Activated naive CD4-positive, alpha-beta T cell treated with anti-CD3 and anti-CD28 coated beads, Interleukin-2, amount 10 ng/mL, durations not matched to agents 7 days and 5 days (primary cell): Measurements from ENCODE around the gene DLL4.

Experiments
- CTCF ChIA-PET: fragments of 350-600 bp; sonication (Branson Sonifier 250); formaldehyde crosslinking; loops from one replicate; lab custom pipeline; 2021; ENCODE audit warnings: antibody characterized with exemption; lab: Charles Lee
- DNase-seq: peaks from one replicate; pipeline ENCODE4 v3.0.0-alpha.2; 2020
- H3K27ac Mint-ChIP-seq: one replicate; pipeline ENCODE4 v1.8.0; 2021; ENCODE audit warnings: mild to moderate bottlenecking, moderate library complexity, mixed read lengths
- H3K27me3 Mint-ChIP-seq: one replicate; pipeline ENCODE4 v1.8.0; 2021; ENCODE audit warnings: mild to moderate bottlenecking, mixed read lengths
- H3K36me3 Mint-ChIP-seq: one replicate; pipeline ENCODE4 v1.8.0; 2021; ENCODE audit warnings: mixed read lengths
- H3K4me1 Mint-ChIP-seq: one replicate; pipeline ENCODE4 v1.8.0; 2021; ENCODE audit warnings: mixed read lengths
- H3K4me3 Mint-ChIP-seq: one replicate; pipeline ENCODE4 v1.8.0; 2021; ENCODE audit warnings: mild to moderate bottlenecking, moderate library complexity, mixed read lengths
- H3K9me3 Mint-ChIP-seq: one replicate; pipeline ENCODE4 v1.8.0; 2021; ENCODE audit warnings: mixed read lengths

DLL4 gene

DNA sequence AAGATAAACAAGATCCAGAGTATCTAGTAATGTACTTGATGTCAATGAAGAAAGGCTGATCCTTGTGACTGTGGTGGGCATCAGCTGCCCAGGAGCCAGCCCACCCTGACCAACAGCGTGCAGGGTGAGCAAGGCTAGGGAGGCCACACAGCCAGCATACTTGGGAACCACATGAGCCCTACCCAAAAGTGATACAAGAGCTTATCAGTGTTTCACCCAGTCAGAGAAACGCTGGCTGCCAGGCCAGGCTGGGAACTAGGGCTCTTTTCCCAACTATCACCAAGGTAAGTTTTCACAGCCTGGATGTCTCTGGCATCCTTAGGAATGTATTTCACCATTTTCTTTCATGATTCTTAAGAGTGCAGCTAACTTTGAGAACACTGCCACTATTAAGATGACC lies 49.0 kb downstream of the DLL4 start:
- Mint-ChIP-seq H3K36me3 (peaks cover 41% of the 10 kb centered on the region), H3K27me3 (no peaks in the 10 kb centered on the region), H3K27ac (no peak overlapping the region), H3K9me3 (no peaks in the 10 kb centered on the region), H3K4me3 (no peak overlapping the region), H3K4me1 (peaks cover 5% of the 10 kb centered on the region)
- CTCF ChIA-PET: no interaction called here
- no peak for DNase-seq

DNA sequence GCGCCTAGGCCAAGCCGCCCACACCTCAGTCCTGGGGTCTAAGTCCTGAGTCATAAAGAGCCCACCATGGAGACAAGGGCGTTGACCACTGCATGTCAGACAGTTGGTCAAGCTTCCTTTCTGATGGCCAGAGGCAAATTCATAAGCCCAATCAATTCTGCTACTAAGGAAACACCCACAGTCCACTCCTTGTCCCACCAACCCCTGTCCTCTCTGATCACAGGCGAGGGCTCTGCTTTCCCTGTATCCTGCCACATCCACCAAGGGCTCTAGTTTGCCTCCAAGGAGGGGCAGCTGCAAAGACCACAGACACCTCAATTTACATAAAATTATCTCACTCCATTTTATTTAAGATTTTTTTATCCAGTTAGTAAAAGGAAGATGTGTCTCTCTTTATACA lies 49.4 kb downstream of the DLL4 start:
- Mint-ChIP-seq H3K27ac (no peak overlapping the region), H3K27me3 (no peaks in the 10 kb centered on the region), H3K4me1 (peaks cover 5% of the 10 kb centered on the region), H3K9me3 (no peaks in the 10 kb centered on the region), H3K4me3 (no peak overlapping the region), H3K36me3 (peaks cover 44% of the 10 kb centered on the region)
- no peak for DNase-seq
- CTCF ChIA-PET: no interaction called here

DNA sequence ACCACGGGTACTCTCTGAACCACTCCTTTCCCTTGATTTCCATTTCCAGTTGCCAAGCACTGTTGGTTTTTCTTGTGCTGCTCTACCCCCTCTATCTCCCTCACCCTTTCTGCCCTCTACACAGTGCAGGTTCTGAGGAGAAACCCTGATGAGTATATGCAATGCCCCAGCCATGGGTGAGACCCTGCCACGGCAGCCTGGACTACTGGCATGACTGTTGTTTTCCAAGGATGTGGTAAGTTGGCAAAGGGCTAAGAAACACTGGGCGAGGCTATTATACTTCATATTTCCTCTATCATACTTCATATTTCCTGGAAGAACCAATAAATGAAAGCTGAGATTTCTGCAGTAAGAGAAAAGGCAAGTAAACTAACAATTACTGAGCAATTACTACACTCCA lies 52.0 kb downstream of the DLL4 start:
- peaks cover 53% of the 10 kb centered on the region for H3K36me3 Mint-ChIP-seq
- H3K4me3 Mint-ChIP-seq: no peak overlapping the region
- H3K27me3 Mint-ChIP-seq: no peaks in the 10 kb centered on the region
- CTCF ChIA-PET: interaction anchor here (1.5 kb wide), 1 partner anchor 78 kb away, joined by 4 read pairs; no protein-coding TSS in a partner anchor
- no peaks in the 10 kb centered on the region for H3K9me3 Mint-ChIP-seq
- peak overlapping the region; percentile 22 for H3K27ac Mint-ChIP-seq
- H3K4me1 Mint-ChIP-seq: peaks cover 5% of the 10 kb centered on the region
- no peak for DNase-seq

DNA sequence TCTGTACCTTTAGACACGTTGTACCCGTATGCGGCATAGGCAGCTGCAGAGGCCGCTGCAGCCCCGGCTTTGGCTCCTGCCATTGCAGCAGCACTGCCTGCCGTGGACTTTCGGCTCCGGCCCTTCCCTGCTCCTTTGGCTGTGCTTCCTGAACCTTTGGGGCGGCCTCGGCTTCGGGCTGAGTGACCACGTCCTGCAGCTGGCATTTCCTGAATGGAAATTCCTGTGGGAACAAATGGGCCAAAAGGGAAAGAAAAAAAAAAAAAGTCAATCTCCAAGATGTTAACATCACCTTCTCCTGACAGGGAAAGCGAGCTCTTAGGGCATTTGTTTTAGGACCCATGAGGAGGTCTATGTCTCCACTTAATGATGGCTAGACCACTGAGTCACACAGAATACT lies 53.7 kb downstream of the DLL4 start:
- peaks cover 5% of the 10 kb centered on the region for H3K4me1 Mint-ChIP-seq
- CTCF ChIA-PET: no interaction called here
- H3K36me3 Mint-ChIP-seq: peaks cover 52% of the 10 kb centered on the region
- H3K9me3 Mint-ChIP-seq: no peaks in the 10 kb centered on the region
- no peaks in the 10 kb centered on the region for H3K27me3 Mint-ChIP-seq
- H3K27ac Mint-ChIP-seq: peak overlapping the region; percentile 21
- DNase-seq: no peak
- H3K4me3 Mint-ChIP-seq: no peak overlapping the region

DNA sequence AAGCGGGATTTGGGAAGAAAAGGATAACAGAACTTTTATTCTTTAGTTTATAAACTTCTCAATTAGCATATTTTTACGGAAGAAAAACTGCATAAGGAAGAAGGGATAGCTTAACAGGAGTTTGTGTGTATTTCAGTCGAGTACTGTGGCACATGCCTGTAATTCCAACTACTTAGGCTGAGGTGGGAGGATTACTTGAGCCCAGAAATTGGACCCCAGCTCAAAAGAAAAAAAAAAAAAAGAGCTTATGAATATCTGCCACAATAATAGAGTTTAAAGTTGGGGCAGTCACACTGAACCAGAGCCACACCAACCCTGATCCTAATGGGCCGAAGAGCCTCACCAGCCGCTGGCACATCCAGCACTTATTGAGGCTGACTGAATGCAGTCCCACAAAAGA lies 55.3 kb downstream of the DLL4 start:
- H3K4me3 Mint-ChIP-seq: no peak overlapping the region
- no peak overlapping the region for H3K27ac Mint-ChIP-seq
- peaks cover 53% of the 10 kb centered on the region for H3K36me3 Mint-ChIP-seq
- no peaks in the 10 kb centered on the region for H3K9me3 Mint-ChIP-seq
- DNase-seq: no peak
- peaks cover 5% of the 10 kb centered on the region for H3K4me1 Mint-ChIP-seq
- no peaks in the 10 kb centered on the region for H3K27me3 Mint-ChIP-seq
- CTCF ChIA-PET: no interaction called here

DNA sequence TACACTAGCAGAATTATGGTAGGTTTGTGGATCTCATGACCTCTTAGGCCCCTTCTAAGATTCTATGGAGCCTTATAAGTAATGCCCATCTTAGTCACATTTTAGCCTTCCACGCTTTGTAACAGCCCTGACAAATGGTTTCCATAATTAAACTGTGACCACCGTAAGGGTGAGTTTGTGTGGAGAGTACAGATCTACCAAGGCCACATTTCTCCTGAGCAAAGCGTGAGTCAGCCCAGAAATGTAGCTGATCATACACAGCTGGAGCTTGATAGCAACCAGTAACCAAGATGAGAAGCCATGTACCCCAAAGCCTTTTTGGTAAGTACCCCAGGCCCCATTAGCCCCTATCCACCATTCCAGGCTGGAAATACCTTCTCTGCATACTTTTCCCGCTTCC lies 55.8 kb downstream of the DLL4 start:
- CTCF ChIA-PET: no interaction called here
- Mint-ChIP-seq H3K9me3 (no peaks in the 10 kb centered on the region), H3K27ac (no peak overlapping the region), H3K36me3 (peaks cover 53% of the 10 kb centered on the region), H3K4me3 (no peak overlapping the region), H3K4me1 (peaks cover 5% of the 10 kb centered on the region), H3K27me3 (no peaks in the 10 kb centered on the region)
- DNase-seq: no peak

DNA sequence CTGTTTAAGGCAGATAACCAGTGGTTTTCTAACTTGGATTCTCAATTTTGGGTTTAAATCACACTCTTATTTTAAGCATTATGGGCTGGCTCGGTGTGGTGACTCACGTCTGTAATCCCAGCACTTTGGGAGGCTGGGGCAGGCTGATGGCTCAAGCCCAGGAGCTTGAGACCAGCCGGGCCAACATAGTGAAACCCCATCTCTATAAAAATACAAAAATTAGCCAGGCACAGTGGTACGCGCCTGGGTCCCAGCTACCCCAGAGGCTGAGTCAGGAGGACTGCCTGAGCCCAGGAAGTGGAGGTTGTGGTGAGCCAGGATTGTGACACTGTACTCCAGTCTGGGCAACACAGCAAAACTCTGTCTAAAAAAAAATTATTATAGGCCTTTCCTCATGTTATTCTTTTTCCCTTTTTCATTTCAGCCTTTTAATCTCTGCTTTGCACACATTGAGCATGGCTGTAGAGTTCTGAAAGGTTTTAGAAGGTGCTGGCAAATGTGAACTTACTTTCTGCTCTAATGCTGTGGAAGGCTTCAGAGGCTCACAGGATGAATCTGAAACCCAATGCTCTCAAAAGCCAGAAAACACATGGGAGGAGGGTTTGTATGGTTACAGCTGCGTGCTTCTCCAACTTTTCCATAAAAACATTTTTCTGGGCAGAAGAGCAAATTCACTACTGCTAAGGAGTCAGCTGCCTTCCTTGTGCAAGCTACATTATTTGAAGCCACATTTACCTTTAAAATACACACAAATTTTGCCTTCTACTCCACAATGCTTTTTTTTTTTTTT lies 56.6 kb downstream of the DLL4 start:
- Mint-ChIP-seq H3K27ac (no peak overlapping the region), H3K9me3 (no peaks in the 10 kb centered on the region), H3K36me3 (peaks cover 55% of the 10 kb centered on the region), H3K4me3 (no peak overlapping the region), H3K4me1 (peaks cover 5% of the 10 kb centered on the region), H3K27me3 (no peaks in the 10 kb centered on the region)
- no peak for DNase-seq
- CTCF ChIA-PET: no interaction called here

DNA sequence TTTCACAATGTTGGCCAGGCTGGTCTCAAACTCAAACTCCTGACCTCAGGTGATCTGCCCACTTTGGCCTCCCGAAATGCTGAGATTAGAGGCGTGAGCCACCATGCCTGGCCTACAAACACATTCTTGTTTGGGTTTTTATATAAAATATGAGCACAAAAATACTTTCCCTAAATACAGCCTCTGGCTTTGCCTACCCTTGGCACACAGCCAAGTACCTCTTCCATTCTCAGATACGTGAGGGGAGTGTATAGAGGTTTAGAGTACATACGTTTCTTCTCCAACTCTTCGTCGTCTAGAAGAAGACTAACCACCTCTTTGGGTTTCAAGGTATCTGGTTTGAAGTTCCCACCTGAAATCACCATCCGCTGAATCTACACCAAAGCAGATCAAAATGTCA lies 57.7 kb downstream of the DLL4 start:
- Mint-ChIP-seq H3K27ac (peak overlapping the region; percentile 76), H3K27me3 (no peaks in the 10 kb centered on the region), H3K9me3 (no peaks in the 10 kb centered on the region), H3K4me1 (peaks cover 1% of the 10 kb centered on the region), H3K4me3 (no peak overlapping the region), H3K36me3 (peaks cover 53% of the 10 kb centered on the region)
- CTCF ChIA-PET: no interaction called here
- DNase-seq: no peak

DNA sequence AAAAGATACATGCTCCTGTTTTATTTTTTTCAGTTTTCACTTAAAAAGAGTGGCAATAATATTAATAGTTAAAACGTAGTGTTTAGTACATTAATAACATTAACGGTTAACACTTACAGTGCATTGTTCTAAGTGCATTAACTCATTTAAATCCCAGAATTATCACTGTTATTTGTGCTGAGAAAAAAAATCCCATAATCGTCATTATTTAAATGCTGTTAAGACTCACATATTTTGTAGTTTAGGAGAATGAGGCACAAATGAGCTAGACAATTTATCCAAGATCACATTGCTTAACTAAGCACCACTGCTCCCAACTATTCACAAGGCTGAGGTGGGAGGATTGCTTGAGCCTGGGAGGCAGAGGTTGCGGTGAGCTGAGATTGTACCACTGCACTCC lies 59.0 kb downstream of the DLL4 start:
- CTCF ChIA-PET: interaction anchor here (0.6 kb wide), 1 partner anchor 259 kb away, joined by 3 read pairs; no protein-coding TSS in a partner anchor
- Mint-ChIP-seq H3K36me3 (peaks cover 50% of the 10 kb centered on the region), H3K27me3 (no peaks in the 10 kb centered on the region), H3K4me3 (no peak overlapping the region), H3K4me1 (no peaks in the 10 kb centered on the region), H3K27ac (no peak overlapping the region), H3K9me3 (no peaks in the 10 kb centered on the region)
- DNase-seq: no peak
